Astrocyte (in vitro differentiated cells and primary cell): ENCODE data around the gene ICOS. TPM values are rescaled to one million over a fixed set of nuclear protein-coding genes. Genes with fewer than 3 reads are reported as not detected.

ENCODE experiments used
- DNase-seq: peaks from one replicate; pipeline ENCODE4 v3.0.0-alpha.2; 2010; ENCODE audit warnings: low read depth
- FAIRE-seq: peaks from 2 replicates; lab custom pipeline; 2011; peaks lifted over from hg19 to GRCh38; lab: Jason Lieb, UNC
- H2AFZ ChIP-seq: 2 replicates; pipeline ENCODE4 v1.6.0; 2012; ENCODE audit warnings: low read depth, low read length, inconsistent platforms
- H3K27ac ChIP-seq: 2 replicates; pipeline ENCODE4 v1.5.1; 2011; ENCODE audit warnings: low read depth, low read length, inconsistent platforms
- H3K27me3 ChIP-seq: 2 replicates; pipeline ENCODE4 v1.6.0; 2011; ENCODE audit warnings: low read length, inconsistent platforms; ENCODE audit not compliant: insufficient read depth
- H3K36me3 ChIP-seq: 2 replicates; pipeline ENCODE4 v1.5.1; 2011; ENCODE audit warnings: low read length, inconsistent platforms; ENCODE audit not compliant: insufficient read depth
- H3K4me1 ChIP-seq: 2 replicates; pipeline ENCODE4 v1.5.1; 2011; ENCODE audit warnings: low read length, inconsistent platforms; ENCODE audit not compliant: insufficient read depth
- H3K4me2 ChIP-seq: 2 replicates; pipeline ENCODE4 v1.6.0; 2012; ENCODE audit warnings: low read length, inconsistent platforms
- H3K4me3 ChIP-seq: 2 replicates; pipeline ENCODE4 v1.5.1; 2011; ENCODE audit warnings: low read depth, mild to moderate bottlenecking, low read length, inconsistent platforms; ENCODE audit not compliant: insufficient read depth
- H3K79me2 ChIP-seq: 2 replicates; pipeline ENCODE4 v1.6.0; 2012; ENCODE audit warnings: mild to moderate bottlenecking, low read length, inconsistent platforms; ENCODE audit not compliant: insufficient read depth
- H3K9ac ChIP-seq: 2 replicates; pipeline ENCODE4 v1.6.0; 2012; ENCODE audit warnings: mild to moderate bottlenecking, low read length, inconsistent platforms
- H3K9me3 ChIP-seq: 2 replicates; pipeline ENCODE4 v1.5.1; 2012; ENCODE audit warnings: low read depth, mild to moderate bottlenecking, low read length, inconsistent platforms; ENCODE audit not compliant: insufficient read depth
- H4K20me1 ChIP-seq: 2 replicates; pipeline ENCODE4 v1.6.0; 2012; ENCODE audit warnings: low read length, inconsistent platforms; ENCODE audit not compliant: insufficient read depth
- H3K27ac Mint-ChIP-seq: one replicate; pipeline ENCODE4 v1.8.0; 2021; ENCODE audit warnings: mild to moderate bottlenecking, mixed read lengths; ENCODE audit not compliant: unreplicated experiment
- H3K27me3 Mint-ChIP-seq: one replicate; pipeline ENCODE4 v1.8.0; 2021; ENCODE audit warnings: low read depth, mixed read lengths; ENCODE audit not compliant: unreplicated experiment
- H3K36me3 Mint-ChIP-seq: one replicate; pipeline ENCODE4 v1.8.0; 2021; ENCODE audit warnings: low read depth, mixed read lengths; ENCODE audit not compliant: unreplicated experiment
- H3K4me1 Mint-ChIP-seq: one replicate; pipeline ENCODE4 v1.8.0; 2021; ENCODE audit warnings: low read depth, mixed read lengths; ENCODE audit not compliant: unreplicated experiment
- H3K4me3 Mint-ChIP-seq: one replicate; pipeline ENCODE4 v1.8.0; 2021; ENCODE audit warnings: mild to moderate bottlenecking, moderate library complexity, mixed read lengths; ENCODE audit not compliant: unreplicated experiment
- H3K9me3 Mint-ChIP-seq: one replicate; pipeline ENCODE4 v1.8.0; 2021; ENCODE audit warnings: mild to moderate bottlenecking, mixed read lengths; ENCODE audit not compliant: unreplicated experiment
- CTCF ChIP-seq: IDR thresholded peaks from 2 replicates; pipeline ENCODE4 v1.5.1; 2011; ENCODE audit warnings: low read depth, mild to moderate bottlenecking, inconsistent platforms, low read length, moderate library complexity; ENCODE audit not compliant: insufficient read depth
- EZH2 ChIP-seq: IDR thresholded peaks from 2 replicates; pipeline ENCODE4 v1.6.1; 2012; ENCODE audit warnings: mild to moderate bottlenecking, low read length, inconsistent platforms; ENCODE audit not compliant: insufficient read depth
- total RNA-seq: library from RNA; stranded (reverse); gene quantifications from 2 replicates; pipeline ENCODE4 v1.2.1, GENCODE V29; 2021

Gene ICOS
- total RNA-seq, 1 donor from 2014 or later: not detected

GRCh38 chr2:203973676-203974075 is 37.1 kb downstream of the ICOS start:
- no peak overlapping the region for H3K27ac ChIP-seq
- no peak overlapping the region for H3K4me3 Mint-ChIP-seq
- no peak for DNase-seq
- no peak overlapping the region for H2AFZ ChIP-seq
- TF ChIP-seq EZH2: no peak
- TF ChIP-seq CTCF: no peak
- no peak for FAIRE-seq
- no peak overlapping the region for H3K9ac ChIP-seq
- no peak overlapping the region for H3K27ac Mint-ChIP-seq
- H4K20me1 ChIP-seq: no peaks in the 10 kb centered on the region
- no peaks in the 10 kb centered on the region for H3K9me3 ChIP-seq
- peaks cover 2% of the 10 kb centered on the region for H3K9me3 Mint-ChIP-seq
- no peaks in the 10 kb centered on the region for H3K36me3 Mint-ChIP-seq
- H3K4me2 ChIP-seq: no peak overlapping the region
- H3K36me3 ChIP-seq: no peaks in the 10 kb centered on the region
- H3K27me3 Mint-ChIP-seq: peaks cover 27% of the 10 kb centered on the region
- H3K4me3 ChIP-seq: no peak overlapping the region
- no peaks in the 10 kb centered on the region for H3K4me1 ChIP-seq
- peaks cover 3% of the 10 kb centered on the region for H3K27me3 ChIP-seq
- no peaks in the 10 kb centered on the region for H3K79me2 ChIP-seq
- H3K4me1 Mint-ChIP-seq: no peaks in the 10 kb centered on the region

GRCh38 chr2:203975912-203976311 is 39.3 kb downstream of the ICOS start:
- TF ChIP-seq CTCF (no peak), EZH2 (no peak)
- no peaks in the 10 kb centered on the region for H3K79me2 ChIP-seq
- no peaks in the 10 kb centered on the region for H3K4me1 ChIP-seq
- H3K36me3 Mint-ChIP-seq: no peaks in the 10 kb centered on the region
- no peak overlapping the region for H3K9ac ChIP-seq
- no peak overlapping the region for H3K4me2 ChIP-seq
- H3K27me3 Mint-ChIP-seq: peaks cover 21% of the 10 kb centered on the region
- no peaks in the 10 kb centered on the region for H3K4me1 Mint-ChIP-seq
- H3K9me3 Mint-ChIP-seq: no peaks in the 10 kb centered on the region
- no peak overlapping the region for H3K4me3 Mint-ChIP-seq
- H2AFZ ChIP-seq: no peak overlapping the region
- H3K4me3 ChIP-seq: no peak overlapping the region
- DNase-seq (no peak), FAIRE-seq (no peak)
- H3K27ac ChIP-seq: no peak overlapping the region
- no peaks in the 10 kb centered on the region for H3K36me3 ChIP-seq
- peaks cover 3% of the 10 kb centered on the region for H3K27me3 ChIP-seq
- H4K20me1 ChIP-seq: no peaks in the 10 kb centered on the region
- H3K9me3 ChIP-seq: no peaks in the 10 kb centered on the region
- H3K27ac Mint-ChIP-seq: no peak overlapping the region

- peaks cover 13% of the 10 kb centered on the region for H3K27me3 Mint-ChIP-seq
- FAIRE-seq: no peak
- H3K27ac Mint-ChIP-seq: no peak overlapping the region
- Histone ChIP-seq H2AFZ (no peak overlapping the region), H3K4me2 (no peak overlapping the region), H3K9me3 (no peaks in the 10 kb centered on the region), H3K9ac (no peak overlapping the region), H3K27me3 (peaks cover 8% of the 10 kb centered on the region), H4K20me1 (no peaks in the 10 kb centered on the region), H3K79me2 (no peaks in the 10 kb centered on the region), H3K36me3 (no peaks in the 10 kb centered on the region), H3K4me3 (no peak overlapping the region), H3K4me1 (no peaks in the 10 kb centered on the region), H3K27ac (no peak overlapping the region)
- H3K9me3 Mint-ChIP-seq: no peaks in the 10 kb centered on the region
- TF ChIP-seq EZH2 (no peak), CTCF (no peak)
- DNase-seq: no peak
- H3K4me1 Mint-ChIP-seq: no peaks in the 10 kb centered on the region
- H3K4me3 Mint-ChIP-seq: no peak overlapping the region
- H3K36me3 Mint-ChIP-seq: no peaks in the 10 kb centered on the region
These were observed 45.7 kb downstream of the ICOS start for GRCh38 chr2:203982276-203982675.
